ENCODE measurements around the gene RACGAP1. TPM values are rescaled to one million over a fixed set of nuclear protein-coding genes. Genes with fewer than 3 reads are reported as not detected.

The RACGAP1 gene
- polyA plus RNA-seq, 1 donor from 2014 or later: 18.3 TPM

DNA sequence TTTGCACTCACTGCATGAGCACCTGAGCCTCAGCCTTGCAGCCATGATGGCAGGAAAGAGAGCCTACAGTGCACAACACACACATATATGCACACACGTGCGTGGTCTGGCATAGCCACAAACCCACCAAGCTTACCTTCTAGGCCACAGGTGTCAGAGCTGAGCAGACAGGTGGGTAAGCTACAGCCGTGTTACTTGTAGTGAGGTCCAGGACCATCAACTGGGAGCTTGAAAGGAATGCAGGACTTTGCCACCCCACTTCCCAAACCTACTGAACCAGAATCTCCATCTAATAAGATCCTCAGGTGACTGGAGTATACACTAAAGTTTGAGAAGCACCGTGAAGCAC is 34.8 kb upstream of the RACGAP1 start:
- Histone ChIP-seq H3K27me3 (ENCODE audit: insufficient read depth, low read depth, low read length) (no peaks in the 10 kb centered on the region), H4K20me1 (ENCODE audit: insufficient read depth) (no peaks in the 10 kb centered on the region), H3K4me3 (ENCODE audit: low read length) (no peak overlapping the region), H3F3A (ENCODE audit: insufficient read depth, low read length, poor library complexity, severe bottlenecking) (no peaks in the 10 kb centered on the region), H3K9me2 (ENCODE audit: insufficient read depth, low read length) (no peaks in the 10 kb centered on the region), H2AFZ (ENCODE audit: low read depth, low read length) (no peak overlapping the region), H3K4me2 (ENCODE audit: low read length) (no peak overlapping the region), H3K9me3 (ENCODE audit: low read length) (no peaks in the 10 kb centered on the region), H3K9ac (ENCODE audit: low read length) (no peak overlapping the region), H3K36me3 (ENCODE audit: insufficient read depth, low read length) (no peaks in the 10 kb centered on the region), H3K79me2 (replicated peaks; ENCODE audit: insufficient read depth, low read length) (no peaks in the 10 kb centered on the region), H3K27ac (ENCODE audit: low read length) (no peak overlapping the region)
- TF ChIP-seq EP300 (conservative IDR thresholded peaks at IDR 0.05; ENCODE audit: poor library complexity, severe bottlenecking) (no peak), RAD21 (conservative IDR thresholded peaks at IDR 0.05) (no peak), TAF1 (IDR thresholded peaks at IDR 0.05; ENCODE audit: low read depth) (no peak), SMC3 (conservative IDR thresholded peaks at IDR 0.05; ENCODE audit: poor library complexity) (no peak), POLR2AphosphoS5 (IDR thresholded peaks at IDR 0.05) (no peak), MXI1 (conservative IDR thresholded peaks at IDR 0.05; ENCODE audit: poor library complexity, severe bottlenecking) (no peak)
- TF ChIP-seq, protein P1, sequence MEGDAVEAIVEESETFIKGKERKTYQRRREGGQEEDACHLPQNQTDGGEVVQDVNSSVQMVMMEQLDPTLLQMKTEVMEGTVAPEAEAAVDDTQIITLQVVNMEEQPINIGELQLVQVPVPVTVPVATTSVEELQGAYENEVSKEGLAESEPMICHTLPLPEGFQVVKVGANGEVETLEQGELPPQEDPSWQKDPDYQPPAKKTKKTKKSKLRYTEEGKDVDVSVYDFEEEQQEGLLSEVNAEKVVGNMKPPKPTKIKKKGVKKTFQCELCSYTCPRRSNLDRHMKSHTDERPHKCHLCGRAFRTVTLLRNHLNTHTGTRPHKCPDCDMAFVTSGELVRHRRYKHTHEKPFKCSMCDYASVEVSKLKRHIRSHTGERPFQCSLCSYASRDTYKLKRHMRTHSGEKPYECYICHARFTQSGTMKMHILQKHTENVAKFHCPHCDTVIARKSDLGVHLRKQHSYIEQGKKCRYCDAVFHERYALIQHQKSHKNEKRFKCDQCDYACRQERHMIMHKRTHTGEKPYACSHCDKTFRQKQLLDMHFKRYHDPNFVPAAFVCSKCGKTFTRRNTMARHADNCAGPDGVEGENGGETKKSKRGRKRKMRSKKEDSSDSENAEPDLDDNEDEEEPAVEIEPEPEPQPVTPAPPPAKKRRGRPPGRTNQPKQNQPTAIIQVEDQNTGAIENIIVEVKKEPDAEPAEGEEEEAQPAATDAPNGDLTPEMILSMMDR (IDR thresholded peaks at IDR 0.05; ENCODE audit: poor library complexity, severe bottlenecking): no peak
- TF ChIP-seq, protein P2, sequence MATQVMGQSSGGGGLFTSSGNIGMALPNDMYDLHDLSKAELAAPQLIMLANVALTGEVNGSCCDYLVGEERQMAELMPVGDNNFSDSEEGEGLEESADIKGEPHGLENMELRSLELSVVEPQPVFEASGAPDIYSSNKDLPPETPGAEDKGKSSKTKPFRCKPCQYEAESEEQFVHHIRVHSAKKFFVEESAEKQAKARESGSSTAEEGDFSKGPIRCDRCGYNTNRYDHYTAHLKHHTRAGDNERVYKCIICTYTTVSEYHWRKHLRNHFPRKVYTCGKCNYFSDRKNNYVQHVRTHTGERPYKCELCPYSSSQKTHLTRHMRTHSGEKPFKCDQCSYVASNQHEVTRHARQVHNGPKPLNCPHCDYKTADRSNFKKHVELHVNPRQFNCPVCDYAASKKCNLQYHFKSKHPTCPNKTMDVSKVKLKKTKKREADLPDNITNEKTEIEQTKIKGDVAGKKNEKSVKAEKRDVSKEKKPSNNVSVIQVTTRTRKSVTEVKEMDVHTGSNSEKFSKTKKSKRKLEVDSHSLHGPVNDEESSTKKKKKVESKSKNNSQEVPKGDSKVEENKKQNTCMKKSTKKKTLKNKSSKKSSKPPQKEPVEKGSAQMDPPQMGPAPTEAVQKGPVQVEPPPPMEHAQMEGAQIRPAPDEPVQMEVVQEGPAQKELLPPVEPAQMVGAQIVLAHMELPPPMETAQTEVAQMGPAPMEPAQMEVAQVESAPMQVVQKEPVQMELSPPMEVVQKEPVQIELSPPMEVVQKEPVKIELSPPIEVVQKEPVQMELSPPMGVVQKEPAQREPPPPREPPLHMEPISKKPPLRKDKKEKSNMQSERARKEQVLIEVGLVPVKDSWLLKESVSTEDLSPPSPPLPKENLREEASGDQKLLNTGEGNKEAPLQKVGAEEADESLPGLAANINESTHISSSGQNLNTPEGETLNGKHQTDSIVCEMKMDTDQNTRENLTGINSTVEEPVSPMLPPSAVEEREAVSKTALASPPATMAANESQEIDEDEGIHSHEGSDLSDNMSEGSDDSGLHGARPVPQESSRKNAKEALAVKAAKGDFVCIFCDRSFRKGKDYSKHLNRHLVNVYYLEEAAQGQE (IDR thresholded peaks at IDR 0.05; ENCODE audit: borderline replicate concordance): no peak

DNA sequence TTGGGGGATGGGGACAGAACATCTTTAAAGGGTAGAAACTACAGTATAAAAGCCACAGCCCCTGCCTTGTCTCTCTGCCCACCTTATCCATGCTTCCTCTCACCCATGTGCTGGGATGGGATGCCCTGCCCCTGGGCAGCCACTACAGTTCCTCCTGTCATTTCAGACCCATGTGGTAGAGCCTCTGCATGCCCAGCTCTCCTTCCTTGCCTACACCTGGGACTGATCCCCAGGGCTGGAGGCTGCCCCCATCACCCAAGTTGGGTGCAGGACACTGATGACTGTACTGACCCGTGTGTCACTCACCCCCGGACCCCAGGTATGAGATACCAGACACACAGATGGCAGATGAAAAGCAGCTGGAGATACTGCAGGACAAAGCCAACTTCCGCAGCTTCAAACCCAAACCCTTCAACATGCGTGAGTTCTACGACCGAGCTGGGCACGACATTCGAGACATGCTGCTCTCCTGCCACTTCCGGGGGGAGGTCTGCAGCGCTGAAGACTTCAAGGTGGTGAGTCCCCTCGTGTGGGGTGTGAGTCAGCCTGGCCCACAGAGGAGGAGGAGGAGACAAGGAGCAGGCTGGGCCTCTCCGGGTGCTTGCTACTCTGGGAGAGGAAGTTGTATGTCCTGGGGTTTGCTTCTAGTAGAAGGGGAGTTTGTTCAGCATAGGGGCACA is 34.3 kb upstream of the RACGAP1 start:
- Histone ChIP-seq H3K9ac (ENCODE audit: low read length) (no peak overlapping the region), H3K4me3 (ENCODE audit: low read length) (no peak overlapping the region), H3K27me3 (ENCODE audit: insufficient read depth, low read depth, low read length) (no peaks in the 10 kb centered on the region), H3F3A (ENCODE audit: insufficient read depth, low read length, poor library complexity, severe bottlenecking) (no peaks in the 10 kb centered on the region), H3K9me2 (ENCODE audit: insufficient read depth, low read length) (no peaks in the 10 kb centered on the region), H3K36me3 (ENCODE audit: insufficient read depth, low read length) (no peaks in the 10 kb centered on the region), H3K79me2 (replicated peaks; ENCODE audit: insufficient read depth, low read length) (no peaks in the 10 kb centered on the region), H3K9me3 (ENCODE audit: low read length) (no peaks in the 10 kb centered on the region), H4K20me1 (ENCODE audit: insufficient read depth) (no peaks in the 10 kb centered on the region), H3K27ac (ENCODE audit: low read length) (no peak overlapping the region), H2AFZ (ENCODE audit: low read depth, low read length) (no peak overlapping the region), H3K4me2 (ENCODE audit: low read length) (no peak overlapping the region)
- TF ChIP-seq, protein P2 (IDR thresholded peaks at IDR 0.05; ENCODE audit: borderline replicate concordance): no peak
- TF ChIP-seq, protein P1 (IDR thresholded peaks at IDR 0.05; ENCODE audit: poor library complexity, severe bottlenecking): no peak
- TF ChIP-seq POLR2AphosphoS5 (IDR thresholded peaks at IDR 0.05): no peak

Data from neural cell (in vitro differentiated cells).